Neutrophil (primary cell): Measurements from ENCODE around the gene TACR2.
A peak's percentile ranks its signal among the peaks of the same experiment; 100 is the strongest.

Experiments used
- H3K27ac ChIP-seq: fragments of 200-600 bp; sonication (generic); 2 replicates; pipeline ENCODE4 v1.5.1; 2016; ENCODE audit warnings: mild to moderate bottlenecking, moderate library complexity
- H3K27me3 ChIP-seq: fragments of 200-600 bp; sonication (generic); 2 replicates; pipeline ENCODE4 v1.6.0; 2016; ENCODE audit warnings: mild to moderate bottlenecking
- H3K36me3 ChIP-seq: fragments of 200-600 bp; sonication (generic); 2 replicates; pipeline ENCODE4 v1.5.1; 2017
- H3K4me1 ChIP-seq, 2 experiments: fragments of 200-600 bp in 1 of 2; sonication (generic) in 1 of 2; 1 replicate in 1 of 2; 2 replicates in 1 of 2; pipeline versions ENCODE4 v1.5.1 to v1.6.1; 2013 to 2016; ENCODE audit warnings: low read depth in 1 of 2, low read length in 1 of 2, mild to moderate bottlenecking in 1 of 2, moderate library complexity in 1 of 2; ENCODE audit not compliant: control insufficient read depth in 1 of 2, insufficient read depth in 1 of 2
- H3K4me3 ChIP-seq, 2 experiments: fragments of 200-600 bp in 1 of 2; sonication (generic) in 1 of 2; 1 replicate in 1 of 2; 2 replicates in 1 of 2; pipeline ENCODE4 v1.5.1; 2013 to 2016; ENCODE audit warnings: low read depth in 1 of 2, low read length in 1 of 2, mild to moderate bottlenecking in 1 of 2, moderate library complexity in 1 of 2
- H3K9me3 ChIP-seq: fragments of 200-600 bp; sonication (generic); 2 replicates; pipeline ENCODE4 v1.5.1; 2016
- CTCF ChIP-seq: fragments of 200-600 bp; sonication (generic); IDR thresholded peaks from 2 replicates; pipeline ENCODE4 v1.5.1; 2016; ENCODE audit warnings: antibody characterized with exemption

TACR2 gene

DNA sequence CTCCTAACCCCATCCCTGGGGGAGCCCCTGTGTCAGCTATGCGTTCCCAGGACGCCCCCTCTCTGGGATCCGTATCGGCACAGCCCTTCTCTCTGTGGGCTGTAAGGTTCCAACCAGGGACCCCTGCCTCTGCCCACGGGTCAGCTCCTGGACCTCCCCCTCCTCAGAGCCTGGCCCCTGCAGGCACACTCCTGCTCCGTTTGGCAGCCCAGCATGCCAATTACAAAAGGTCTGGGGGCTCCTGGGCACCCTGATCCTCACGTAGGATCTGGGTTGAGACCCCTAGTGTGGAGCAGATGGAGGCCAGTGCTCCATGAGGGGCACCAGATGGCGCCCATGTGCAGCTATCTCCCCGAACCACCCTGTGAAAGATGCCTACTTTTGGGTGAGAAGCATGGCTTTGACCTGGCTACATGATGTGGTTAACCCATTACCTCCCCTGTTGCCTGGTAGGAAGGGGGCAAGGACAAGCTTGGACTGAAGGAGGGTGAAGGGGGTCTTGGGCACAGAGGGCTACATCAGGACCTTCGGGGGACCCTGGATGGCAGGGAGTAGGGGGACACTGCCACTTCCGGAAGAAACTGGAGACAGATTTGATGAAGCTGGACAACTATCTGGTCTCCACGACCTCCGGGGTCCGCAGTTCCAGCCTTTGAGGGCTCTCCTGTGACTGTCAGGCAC lies 9.0 kb downstream of the TACR2 start:
- peaks cover 27 to 43% of the 10 kb centered on the region in 2 experiments for H3K4me1 ChIP-seq
- no peak for TF ChIP-seq CTCF
- peaks cover 19% of the 10 kb centered on the region for H3K36me3 ChIP-seq
- no peaks in the 10 kb centered on the region for H3K9me3 ChIP-seq
- no peak overlapping the region for H3K27ac ChIP-seq
- H3K4me3 ChIP-seq, result peak overlapping the region; percentile 54 to 55
- peaks cover 12% of the 10 kb centered on the region for H3K27me3 ChIP-seq

DNA sequence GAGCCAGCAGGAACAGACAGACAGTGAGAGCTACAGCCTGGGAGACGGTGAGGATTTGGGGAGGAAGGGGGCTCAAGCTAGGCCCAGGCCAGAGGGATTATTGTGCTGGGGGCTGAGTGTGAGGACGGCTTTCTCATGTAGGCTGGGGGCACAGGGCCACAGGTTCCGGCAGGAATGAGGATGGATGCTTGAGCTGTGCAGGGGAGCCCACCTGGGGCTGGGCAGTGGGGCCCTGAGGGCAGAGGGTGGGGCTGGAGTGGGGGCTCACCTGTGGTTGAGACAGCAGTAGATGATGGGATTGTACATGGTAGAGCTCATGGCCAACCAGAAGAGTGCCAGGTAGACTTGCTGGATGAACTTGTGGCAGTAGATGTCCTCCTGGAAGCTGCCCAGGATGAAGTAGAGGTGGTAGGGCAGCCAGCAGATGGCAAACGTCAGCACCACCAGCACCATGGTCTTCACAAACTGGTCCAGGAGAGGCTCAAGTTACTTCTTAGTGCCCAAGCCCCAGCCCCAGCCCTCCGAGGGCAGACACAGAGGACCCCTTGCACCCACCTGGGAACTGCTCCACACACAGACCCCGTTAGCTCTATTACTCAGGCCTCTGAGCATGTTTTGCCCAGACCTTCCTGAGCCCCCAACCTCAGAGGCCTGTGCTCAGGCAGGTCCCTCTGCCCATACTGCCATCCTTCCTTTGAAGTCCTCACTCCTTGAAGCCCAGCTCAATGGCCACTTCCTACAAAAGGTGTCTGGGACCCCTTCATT lies 9.7 kb downstream of the TACR2 start:
- no peak for TF ChIP-seq CTCF
- no peak overlapping the region for H3K27ac ChIP-seq
- no peaks in the 10 kb centered on the region for H3K9me3 ChIP-seq
- peaks cover 27 to 36% of the 10 kb centered on the region in 2 experiments for H3K4me1 ChIP-seq
- H3K36me3 ChIP-seq, result peaks cover 26% of the 10 kb centered on the region
- no peak overlapping the region for H3K4me3 ChIP-seq
- peaks cover 7% of the 10 kb centered on the region for H3K27me3 ChIP-seq

GRCh38 chr10:69406302-69406811 lies 10.4 kb downstream of the TACR2 start:
- Histone ChIP-seq H3K9me3 (no peaks in the 10 kb centered on the region), H3K27me3 (peaks cover 7% of the 10 kb centered on the region), H3K4me3 (no peak overlapping the region), H3K4me1 (peaks cover 25 to 30% of the 10 kb centered on the region in 2 experiments), H3K36me3 (peaks cover 33% of the 10 kb centered on the region), H3K27ac (no peak overlapping the region)
- TF ChIP-seq CTCF, result no peak

- no peak overlapping the region for H3K27ac ChIP-seq
- H3K36me3 ChIP-seq, result peaks cover 44% of the 10 kb centered on the region
- H3K27me3 ChIP-seq, result peaks cover 7% of the 10 kb centered on the region
- no peak overlapping the region for H3K4me3 ChIP-seq
- no peaks in the 10 kb centered on the region for H3K9me3 ChIP-seq
- no peak for TF ChIP-seq CTCF
- H3K4me1 ChIP-seq, result peaks cover 16 to 19% of the 10 kb centered on the region in 2 experiments
Observed at GRCh38 chr10:69405221-69405620, 11.5 kb downstream of the TACR2 start.

- Histone ChIP-seq H3K27me3 (peaks cover 7% of the 10 kb centered on the region), H3K9me3 (no peaks in the 10 kb centered on the region), H3K4me3 (no peak overlapping the region), H3K27ac (no peak overlapping the region), H3K4me1 (peaks cover 15 to 16% of the 10 kb centered on the region in 2 experiments), H3K36me3 (peaks cover 48% of the 10 kb centered on the region)
- TF ChIP-seq CTCF, result no peak
Observed at GRCh38 chr10:69404786-69405185, 11.9 kb downstream of the TACR2 start.
